H1 (cell line): ENCODE measurements around the gene RNF20. TPM values are rescaled to one million over a fixed set of nuclear protein-coding genes. Genes with fewer than 3 reads are reported as not detected.

Experiments used
- CTCF ChIA-PET: fragments of 300-600 bp; sonication (Branson Sonifier 250); formaldehyde crosslinking; loops from one replicate; lab custom pipeline; 2021; ENCODE audit not compliant: partially characterized antibody; lab: Charles Lee
- POLR2A ChIA-PET: fragments of 300-600 bp; sonication (Branson Sonifier 250); formaldehyde crosslinking; loops from one replicate; lab custom pipeline; 2021; ENCODE audit warnings: inconsistent platforms; ENCODE audit not compliant: partially characterized antibody; lab: Charles Lee
- DNase-seq, 2 experiments: peaks; one replicate each; pipeline versions ENCODE4 v3.0.0 to v3.0.0-alpha.2; 2010 to 2022; ENCODE audit warnings: low spot score in 2 of 2, low read depth in 1 of 2, mixed read lengths in 1 of 2
- FAIRE-seq: peaks from 2 replicates; lab custom pipeline; 2011; peaks lifted over from hg19 to GRCh38; lab: Jason Lieb, UNC
- H2AFZ ChIP-seq: 2 replicates; pipeline ENCODE4 v1.8.1; 2012; ENCODE audit warnings: low read length, inconsistent platforms
- H2AK5ac ChIP-seq: 2 replicates; pipeline ENCODE4 v1.6.1; 2013; ENCODE audit warnings: low read depth, low read length
- H2BK120ac ChIP-seq: replicated peaks from 2 replicates; pipeline ENCODE3; 2013; ENCODE audit warnings: low read depth, low read length, inconsistent platforms
- H2BK12ac ChIP-seq: 2 replicates; pipeline ENCODE4 v1.6.1; 2013; ENCODE audit warnings: low read depth, low read length
- H2BK15ac ChIP-seq: 2 replicates; pipeline ENCODE4 v1.6.1; 2013; ENCODE audit warnings: low read length
- H2BK20ac ChIP-seq: 2 replicates; pipeline ENCODE4 v1.6.1; 2013; ENCODE audit warnings: low read length
- H2BK5ac ChIP-seq: 2 replicates; pipeline ENCODE4 v1.6.1; 2013; ENCODE audit warnings: low read depth, low read length
- H3K14ac ChIP-seq: 2 replicates; pipeline ENCODE4 v1.6.1; 2013; ENCODE audit warnings: inconsistent platforms; ENCODE audit not compliant: insufficient read length
- H3K18ac ChIP-seq: 2 replicates; pipeline ENCODE4 v1.6.1; 2013; ENCODE audit warnings: low read length; ENCODE audit errors: extremely low read depth
- H3K23ac ChIP-seq: 2 replicates; pipeline ENCODE4 v1.6.1; 2013; ENCODE audit warnings: inconsistent platforms; ENCODE audit not compliant: insufficient read length
- H3K23me2 ChIP-seq: 2 replicates; pipeline ENCODE4 v1.6.1; 2013; ENCODE audit warnings: low read depth, low read length
- H3K27ac ChIP-seq: 2 replicates; pipeline ENCODE4 v1.6.1; 2011; ENCODE audit warnings: low read depth, low read length, inconsistent platforms
- H3K27me3 ChIP-seq, 4 experiments: replicated peaks in 1 of 4; 1 replicate in 1 of 4; 2 replicates in 3 of 4; pipeline versions ENCODE4 v1.6.1 to v1.8.1; 2011 to 2013; ENCODE audit warnings: low read length in 3 of 4, mild to moderate bottlenecking in 3 of 4, inconsistent platforms in 2 of 4, mixed read lengths in 2 of 4, moderate library complexity in 1 of 4; ENCODE audit not compliant: control insufficient read depth in 3 of 4, insufficient read depth in 3 of 4; ENCODE audit errors: extremely low read depth in 1 of 4
- H3K36me3 ChIP-seq, 4 experiments: 2 replicates each; pipeline versions ENCODE4 v1.6.1 to v1.8.1; 2011 to 2013; ENCODE audit warnings: mild to moderate bottlenecking in 4 of 4, low read length in 3 of 4, moderate library complexity in 2 of 4, control low read depth in 1 of 4, inconsistent platforms in 1 of 4; ENCODE audit not compliant: insufficient read depth in 4 of 4, control insufficient read depth in 2 of 4
- H3K4ac ChIP-seq: replicated peaks from 2 replicates; pipeline ENCODE3; 2013; ENCODE audit warnings: low read length, low read depth, mixed read lengths, inconsistent platforms; ENCODE audit not compliant: insufficient read length
- H3K4me1 ChIP-seq, 4 experiments: replicated peaks in 1 of 4; 1 replicate in 1 of 4; 2 replicates in 3 of 4; pipeline versions ENCODE4 v1.6.1 to v1.8.1; 2011 to 2013; ENCODE audit warnings: low read length in 3 of 4, inconsistent platforms in 2 of 4, mixed read lengths in 1 of 4; ENCODE audit not compliant: insufficient read depth in 4 of 4, control insufficient read depth in 3 of 4
- H3K4me2 ChIP-seq, 2 experiments: 2 replicates each; pipeline versions ENCODE4 v1.6.1 to v1.8.1; 2011 to 2013; ENCODE audit warnings: low read depth in 2 of 2, low read length in 2 of 2, control low read depth in 1 of 2, inconsistent platforms in 1 of 2, mild to moderate bottlenecking in 1 of 2; ENCODE audit not compliant: insufficient read depth in 1 of 2
- H3K4me3 ChIP-seq, 4 experiments: fragments of 200-600, 300-600 bp in 1 of 4; sonication (generic), shearing (Covaris generic), sonication (Bioruptor Twin) in 1 of 4; 2 replicates each; pipeline versions ENCODE4 v1.5.1 to v1.8.1; 2011 to 2016; ENCODE audit warnings: low read length in 4 of 4, low read depth in 3 of 4, control low read depth in 2 of 4, inconsistent platforms in 2 of 4, mild to moderate bottlenecking in 2 of 4, mixed read lengths in 1 of 4, moderate library complexity in 1 of 4; ENCODE audit not compliant: insufficient read depth in 2 of 4; ENCODE audit errors: extremely low read depth in 1 of 4
- H3K56ac ChIP-seq: replicated peaks from 2 replicates; pipeline ENCODE3; 2013; ENCODE audit warnings: low read depth, mild to moderate bottlenecking, mixed read lengths, low read length, inconsistent platforms; ENCODE audit not compliant: insufficient read length
- H3K79me1 ChIP-seq: 2 replicates; pipeline ENCODE4 v1.6.1; 2013; ENCODE audit warnings: low read depth, low read length, control low read depth
- H3K79me2 ChIP-seq, 2 experiments: 2 replicates each; pipeline versions ENCODE4 v1.6.1 to v1.8.1; 2012 to 2013; ENCODE audit warnings: low read length in 2 of 2, mild to moderate bottlenecking in 2 of 2, inconsistent platforms in 1 of 2; ENCODE audit not compliant: insufficient read depth in 2 of 2, control insufficient read depth in 1 of 2
- H3K9ac ChIP-seq, 4 experiments: replicated peaks in 1 of 4; 1 replicate in 1 of 4; 2 replicates in 3 of 4; pipeline versions ENCODE4 v1.6.1 to v1.8.1; 2011 to 2013; ENCODE audit warnings: low read depth in 3 of 4, low read length in 3 of 4, control low read depth in 2 of 4, mild to moderate bottlenecking in 2 of 4, moderate library complexity in 2 of 4, inconsistent platforms in 1 of 4; ENCODE audit errors: extremely low read depth in 1 of 4
- H3K9me3 ChIP-seq, 2 experiments: 2 replicates each; pipeline versions ENCODE4 v1.6.1 to v1.8.1; 2012 to 2013; ENCODE audit warnings: mild to moderate bottlenecking in 2 of 2, moderate library complexity in 2 of 2, control low read depth in 1 of 2, inconsistent platforms in 1 of 2, low read depth in 1 of 2, low read length in 1 of 2, mixed read lengths in 1 of 2; ENCODE audit not compliant: insufficient read depth in 2 of 2
- H4K20me1 ChIP-seq, 2 experiments: replicated peaks in 1 of 2; 2 replicates each; pipeline versions ENCODE3 to v1.8.1; 2011 to 2013; ENCODE audit warnings: inconsistent platforms in 2 of 2, low read length in 2 of 2, mild to moderate bottlenecking in 1 of 2; ENCODE audit not compliant: insufficient read depth in 2 of 2, control insufficient read depth in 1 of 2
- H4K5ac ChIP-seq: 2 replicates; pipeline ENCODE4 v1.6.1; 2013; ENCODE audit warnings: low read length, low read depth, mixed read lengths, inconsistent platforms; ENCODE audit not compliant: insufficient read length
- H4K8ac ChIP-seq: 2 replicates; pipeline ENCODE4 v1.8.0; 2013; ENCODE audit warnings: mild to moderate bottlenecking, moderate library complexity, low read length, inconsistent platforms; ENCODE audit not compliant: insufficient read depth; ENCODE audit errors: extremely low read depth
- H4K91ac ChIP-seq: replicated peaks from 2 replicates; pipeline ENCODE3; 2013; ENCODE audit warnings: low read length, mixed read lengths, inconsistent platforms; ENCODE audit not compliant: insufficient read length
- ATF3 ChIP-seq: IDR thresholded peaks from 2 replicates; pipeline ENCODE4 v1.6.1; 2011; ENCODE audit warnings: low read depth, mild to moderate bottlenecking, low read length; ENCODE audit not compliant: insufficient read depth
- CEBPB ChIP-seq: IDR thresholded peaks from 2 replicates; pipeline ENCODE4 v1.6.1; 2012; ENCODE audit warnings: low read depth, low read length
- EP300 ChIP-seq, 2 experiments: IDR thresholded peaks; 1 replicate in 1 of 2; 2 replicates in 1 of 2; pipeline ENCODE4 v1.6.1; 2011 to 2012; ENCODE audit warnings: low read depth in 2 of 2, low read length in 2 of 2, mild to moderate bottlenecking in 2 of 2, borderline replicate concordance in 1 of 2, inconsistent platforms in 1 of 2, moderate library complexity in 1 of 2
- HDAC6 ChIP-seq: IDR thresholded peaks from one replicate; pipeline ENCODE4 v1.7.1; 2012; ENCODE audit warnings: low read depth, mild to moderate bottlenecking, inconsistent platforms, low read length, moderate library complexity
- KDM5A ChIP-seq: fragments of 200-600 bp; IDR thresholded peaks from 2 replicates; pipeline ENCODE4 v1.7.1; 2012; ENCODE audit warnings: mild to moderate bottlenecking, low read length, inconsistent platforms, mixed read lengths
- NANOG ChIP-seq: IDR thresholded peaks from 2 replicates; pipeline ENCODE4 v1.6.1; 2011; ENCODE audit warnings: low read length, low read depth, mild to moderate bottlenecking, inconsistent platforms; ENCODE audit not compliant: insufficient read depth, poor library complexity, severe bottlenecking
- POU5F1 ChIP-seq: IDR thresholded peaks from 2 replicates; pipeline ENCODE4 v1.6.1; 2011; ENCODE audit warnings: low read depth, mild to moderate bottlenecking, low read length, moderate library complexity
- RXRA ChIP-seq: IDR thresholded peaks from 2 replicates; pipeline ENCODE4 v1.6.1; 2011; ENCODE audit warnings: low read depth, mild to moderate bottlenecking, low read length, moderate library complexity; ENCODE audit not compliant: insufficient read depth
- SP1 ChIP-seq: IDR thresholded peaks from 2 replicates; pipeline ENCODE4 v1.6.1; 2011; ENCODE audit warnings: low read depth, low read length
- SP4 ChIP-seq: IDR thresholded peaks from 2 replicates; pipeline ENCODE4 v1.6.1; 2012; ENCODE audit warnings: low read length, inconsistent platforms
- TAF7 ChIP-seq: optimal IDR thresholded peaks from 2 replicates; pipeline ENCODE3; 2011; ENCODE audit warnings: low read depth, mild to moderate bottlenecking, inconsistent platforms, low read length, moderate library complexity, borderline replicate concordance
- TCF12 ChIP-seq: IDR thresholded peaks from 2 replicates; pipeline ENCODE4 v1.6.1; 2011; ENCODE audit warnings: low read depth, mild to moderate bottlenecking, low read length
- ZNF274 ChIP-seq: IDR thresholded peaks from 2 replicates; pipeline ENCODE4 v1.7.0; 2012; ENCODE audit warnings: low read length, borderline replicate concordance; ENCODE audit errors: extremely low read depth
- polyA plus RNA-seq, 7 experiments: library from polyadenylated mRNA; depleted of rRNA in 3 of 7; stranded (reverse) in 5 of 7; unstranded in 2 of 7; fragments of >200 nt in 5 of 7; fragments of 200-250 nt in 2 of 7; gene quantifications; 1 replicate in 5 of 7; 2 replicates in 1 of 7; 4 replicates in 1 of 7; pipeline versions ENCODE4 v1.2.1 to v1.2.3, GENCODE V29; 2011 to 2013; ENCODE audit warnings: missing spikeins in 2 of 7, mixed read lengths in 2 of 7
- total RNA-seq: library from RNA; stranded (reverse); fragmentation: NEBNext Ultra II Directional; extraction: Animal tissue kit (Norgen Biotek cat#: 25700); gene quantifications from 2 replicates; pipeline ENCODE4 v1.2.1, GENCODE V29; 2021

Gene RNF20
- total and polyA plus RNA-seq, 2 of the 8 experiments (the other 6 are each of a cell fraction or from before 2014, with no cell fraction given) = 9.4 to 65.2 TPM

- no peak overlapping the region; the same call in 1 of the 2 replicates for H3K18ac ChIP-seq
- H2AK5ac ChIP-seq = no peak overlapping the region
- H2BK12ac ChIP-seq = peak overlapping the region; percentile 71
- no peak overlapping the region for H3K4ac ChIP-seq
- peak overlapping the region; percentile 80; the same call in 1 of the 2 replicates for H2BK5ac ChIP-seq
- H3K4me3 ChIP-seq = no peak overlapping the region; a peak in 1 of 8 replicates
- no peaks in the 10 kb centered on the region for H3K79me1 ChIP-seq
- no peak overlapping the region for H4K8ac ChIP-seq
- H3K79me2 ChIP-seq = no peaks in the 10 kb centered on the region
- no peaks in the 10 kb centered on the region for H3K36me3 ChIP-seq
- H3K23me2 ChIP-seq = no peaks in the 10 kb centered on the region
- no peaks in the 10 kb centered on the region for H3K9me3 ChIP-seq
- no peak overlapping the region for H3K56ac ChIP-seq
- H2BK20ac ChIP-seq = peak overlapping the region; percentile 81; the same call in 1 of the 2 replicates
- no peak overlapping the region for H3K9ac ChIP-seq
- H2AFZ ChIP-seq = no peak overlapping the region
- H3K27ac ChIP-seq = no peak overlapping the region
- FAIRE-seq (no peak), DNase-seq (no peak)
- TF ChIP-seq HDAC6 = no peak
- TF ChIP-seq KDM5A = no peak
- TF ChIP-seq EP300 (IDR thresholded peaks at IDR 0.05; ENCODE audit: borderline replicate concordance in 1 of 2, low read depth in 2 of 2, low read length in 2 of 2) = peak in 1 of 2 experiments; percentile 85; a peak in 1 of 3 replicates
- peak; percentile 68; the same call in 1 of the 2 replicates for TF ChIP-seq CEBPB
- no peak for TF ChIP-seq RXRA
- peak; percentile 71; the same call in 1 of the 2 replicates for TF ChIP-seq POU5F1
- no peak for TF ChIP-seq ATF3
- TF ChIP-seq TCF12 = peak; percentile 64; the same call in 1 of the 2 replicates
- no peak for TF ChIP-seq SP4
- TF ChIP-seq ZNF274 = no peak
- TF ChIP-seq TAF7 = no peak
- TF ChIP-seq NANOG = peak; percentile 93
- TF ChIP-seq SP1 = peak; percentile 29; the same call in 1 of the 2 replicates
- peak overlapping the region; percentile 71 for H4K91ac ChIP-seq
- no peak overlapping the region for H2BK120ac ChIP-seq
- ChIA-PET CTCF (interaction anchor here (0.8 to 2.4 kb wide), 5 partner anchors 11 to 64 kb away, joined by 4 to 11 read pairs (median 4); no protein-coding TSS in a partner anchor), POLR2A (interaction anchor here (0.7 to 3.1 kb wide), 6 partner anchors 11 to 38 kb away, joined by 3 to 13 read pairs (median 3); partner anchors contain the start of gene RNF20)
- no peak overlapping the region for H3K23ac ChIP-seq
- peak overlapping the region; percentile 47 to 52 for H3K4me2 ChIP-seq
- no peak overlapping the region for H3K14ac ChIP-seq
- peaks cover 2 to 16% (median 13%) of the 10 kb centered on the region in 4 experiments; a peak in 6 of 7 replicates for H3K4me1 ChIP-seq
- H4K20me1 ChIP-seq = no peaks in the 10 kb centered on the region
- H4K5ac ChIP-seq = no peak overlapping the region
- no peaks in the 10 kb centered on the region for H3K27me3 ChIP-seq
- H2BK15ac ChIP-seq = no peak overlapping the region
Observed at GRCh38 chr9:101513351-101513750, 20.3 kb upstream of the RNF20 start.
